MCF 10A (cell line): ENCODE data around the gene HAVCR2. TPM values are rescaled to one million over a fixed set of nuclear protein-coding genes. Genes with fewer than 3 reads are reported as not detected.

Experiments
- Bru-seq: library from RNA; stranded (reverse); fragments of 400-500 nt; gene quantifications from one replicate; lab custom pipeline; 2021; lab: Mats Ljungman, UMichigan
- BruChase-seq, 2 experiments: library from RNA; stranded (reverse); fragments of 400-500 nt; gene quantifications; one replicate each; lab custom pipeline; 2021; lab: Mats Ljungman, UMichigan
- BruUV-seq: library from RNA; stranded (reverse); fragments of 400-500 nt; replicated peaks from 2 replicates; lab custom pipeline; 2021; lab: Mats Ljungman, UMichigan
- CTCF ChIA-PET: fragments of 300-600 bp; sonication (Branson Sonifier 250); formaldehyde crosslinking; extraction: SDS; loops from one replicate; lab custom pipeline; 2021; ENCODE audit warnings: antibody characterized with exemption, inconsistent platforms; lab: Yijun Ruan, JAX
- POLR2A ChIA-PET: fragments of 300-600, 350-650 bp; sonication (Branson Sonifier 250); formaldehyde crosslinking; extraction: SDS; loops from one replicate; lab custom pipeline; 2020; ENCODE audit warnings: antibody characterized with exemption, inconsistent platforms; lab: Yijun Ruan, JAX
- DNase-seq: peaks from one replicate; pipeline ENCODE4 v3.0.0-alpha.2; 2018; ENCODE audit not compliant: unreplicated experiment
- H3K27ac Mint-ChIP-seq: one replicate; pipeline ENCODE4 v1.8.0; 2022; ENCODE audit warnings: mild to moderate bottlenecking, low read depth, mixed read lengths; ENCODE audit not compliant: unreplicated experiment
- H3K27me3 Mint-ChIP-seq: one replicate; pipeline ENCODE4 v1.8.0; 2022; ENCODE audit warnings: mixed read lengths; ENCODE audit not compliant: insufficient read depth, unreplicated experiment
- H3K36me3 Mint-ChIP-seq: one replicate; pipeline ENCODE4 v1.8.0; 2022; ENCODE audit warnings: mild to moderate bottlenecking, moderate library complexity, mixed read lengths; ENCODE audit not compliant: insufficient read depth, unreplicated experiment
- H3K4me1 Mint-ChIP-seq: one replicate; pipeline ENCODE4 v1.8.0; 2022; ENCODE audit warnings: mixed read lengths; ENCODE audit not compliant: insufficient read depth, unreplicated experiment
- H3K4me3 Mint-ChIP-seq: one replicate; pipeline ENCODE4 v1.8.0; 2022; ENCODE audit warnings: mild to moderate bottlenecking, moderate library complexity, mixed read lengths; ENCODE audit not compliant: unreplicated experiment
- H3K9me3 Mint-ChIP-seq: one replicate; pipeline ENCODE4 v1.8.0; 2022; ENCODE audit warnings: mixed read lengths; ENCODE audit not compliant: unreplicated experiment
- intact Hi-C: fragments of 100-400 bp; cut with micrococcal nuclease; formaldehyde crosslinking; loops from 2 replicates; pipeline ENCODE4 v1.14.1; 2022
- long read RNA-seq: library from polyadenylated mRNA; stranded (forward); transcript quantifications from one replicate; pipeline ENCODE4 v2.0.0, GENCODE V29; 2022
- total RNA-seq: library from RNA; stranded (reverse); gene quantifications from 2 replicates; pipeline ENCODE4 v1.2.3, GENCODE V29; 2022
- TF ChIP-seq, protein P1 (sequence below): fragments of 200-600 bp; IDR thresholded peaks from one replicate; pipeline ENCODE4 v1.8.0; 2022; ENCODE audit warnings: antibody characterized with exemption, mild to moderate bottlenecking; ENCODE audit not compliant: unreplicated experiment

HAVCR2 gene
- total RNA-seq (0.17 TPM in 1 of 2 replicates, not detected in the other), Bru-seq, nascent RNA (percentile 20 among the genes with signal in this experiment), BruChase-seq, experiment 1, labeled RNA remaining after a 6-hour chase (percentile 54 among the genes with signal in this experiment), BruChase-seq, experiment 2, labeled RNA remaining after a 2-hour chase (percentile 33 among the genes with signal in this experiment)
- long read RNA-seq: 0 reads

DNA sequence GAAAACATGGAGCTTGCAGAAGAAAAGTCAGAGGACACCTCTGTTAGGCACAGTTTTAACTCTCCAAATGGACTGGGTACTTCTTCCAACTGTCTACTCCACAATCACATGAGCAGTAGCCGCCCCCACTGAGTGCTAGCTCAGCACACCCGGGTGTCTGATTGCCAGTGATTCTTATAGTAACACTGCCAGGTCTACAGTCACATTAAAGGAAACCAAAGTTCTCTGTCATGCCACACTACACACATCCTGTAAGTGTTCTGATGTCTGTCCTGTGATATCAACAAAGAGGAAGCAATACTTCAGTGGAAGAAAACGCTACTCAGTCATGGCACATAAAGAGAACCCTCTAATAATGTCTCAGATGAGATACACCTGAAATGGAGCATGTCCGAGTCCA lies at the start of gene HAVCR2:
Gene HAVCR2, minus strand, starts transcription at position 69 of the 400 bp plus-strand sequence. Its CDS starts 61 bp downstream, at position 8.
- intact Hi-C loops: no loop called here
- Mint-ChIP-seq H3K27me3 (no peaks in the 10 kb centered on the region), H3K4me3 (no peak within 1 kb of the TSS), H3K4me1 (no peaks in the 10 kb centered on the region), H3K9me3 (no peaks in the 10 kb centered on the region), H3K36me3 (no peaks in the 10 kb centered on the region), H3K27ac (no peak within 1 kb of the TSS)
- CTCF ChIA-PET: no interaction called here
- POLR2A ChIA-PET: no interaction called here
- BruUV-seq: no TSS peak
- TF ChIP-seq, protein P1, sequence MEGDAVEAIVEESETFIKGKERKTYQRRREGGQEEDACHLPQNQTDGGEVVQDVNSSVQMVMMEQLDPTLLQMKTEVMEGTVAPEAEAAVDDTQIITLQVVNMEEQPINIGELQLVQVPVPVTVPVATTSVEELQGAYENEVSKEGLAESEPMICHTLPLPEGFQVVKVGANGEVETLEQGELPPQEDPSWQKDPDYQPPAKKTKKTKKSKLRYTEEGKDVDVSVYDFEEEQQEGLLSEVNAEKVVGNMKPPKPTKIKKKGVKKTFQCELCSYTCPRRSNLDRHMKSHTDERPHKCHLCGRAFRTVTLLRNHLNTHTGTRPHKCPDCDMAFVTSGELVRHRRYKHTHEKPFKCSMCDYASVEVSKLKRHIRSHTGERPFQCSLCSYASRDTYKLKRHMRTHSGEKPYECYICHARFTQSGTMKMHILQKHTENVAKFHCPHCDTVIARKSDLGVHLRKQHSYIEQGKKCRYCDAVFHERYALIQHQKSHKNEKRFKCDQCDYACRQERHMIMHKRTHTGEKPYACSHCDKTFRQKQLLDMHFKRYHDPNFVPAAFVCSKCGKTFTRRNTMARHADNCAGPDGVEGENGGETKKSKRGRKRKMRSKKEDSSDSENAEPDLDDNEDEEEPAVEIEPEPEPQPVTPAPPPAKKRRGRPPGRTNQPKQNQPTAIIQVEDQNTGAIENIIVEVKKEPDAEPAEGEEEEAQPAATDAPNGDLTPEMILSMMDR: no peak
- no peak for DNase-seq

DNA sequence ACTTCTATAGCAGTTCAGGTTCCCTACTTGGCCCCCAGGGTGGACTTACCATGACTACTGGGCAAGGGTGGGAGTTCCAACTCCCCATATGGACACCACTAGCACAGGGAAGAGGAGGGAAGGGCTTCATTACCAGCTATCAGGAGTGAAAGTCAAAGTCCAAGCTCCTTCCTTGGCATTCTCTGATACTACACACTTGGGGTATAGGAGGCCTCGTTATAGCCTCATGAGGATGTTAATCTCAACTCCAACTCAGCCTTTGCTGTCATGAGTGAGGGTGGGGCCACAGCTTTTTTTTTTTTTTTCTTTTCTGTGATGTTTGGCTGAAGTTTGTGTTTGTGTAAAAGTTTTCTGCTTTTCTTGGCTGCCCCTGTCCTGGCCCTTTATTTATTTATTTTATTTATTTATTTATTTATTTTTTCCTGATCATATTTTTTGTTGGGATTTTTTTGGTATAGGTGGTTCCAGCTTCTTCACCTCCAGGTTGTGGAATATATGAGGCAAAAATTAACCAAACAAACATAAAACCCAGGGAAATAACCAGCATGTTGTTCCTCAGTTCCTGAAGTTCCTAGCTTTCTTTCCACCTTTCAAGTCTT lies 48.5 kb upstream of the HAVCR2 start:
- intact Hi-C loops: no loop called here
- CTCF ChIA-PET: interaction anchor here (0.6 to 2.5 kb wide), 7 partner anchors 9 to 1526 kb away, joined by 3 to 14 read pairs (median 3); no protein-coding TSS in a partner anchor
- Mint-ChIP-seq H3K27ac (no peak overlapping the region), H3K4me3 (no peak overlapping the region), H3K9me3 (peaks cover 14% of the 10 kb centered on the region), H3K36me3 (no peaks in the 10 kb centered on the region), H3K27me3 (no peaks in the 10 kb centered on the region), H3K4me1 (no peaks in the 10 kb centered on the region)
- POLR2A ChIA-PET: interaction anchor here (0.5 to 1.0 kb wide), 2 partner anchors 14 to 1168 kb away, joined by 3 to 4 read pairs; no protein-coding TSS in a partner anchor
- TF ChIP-seq, protein P1: no peak
- BruUV-seq: no TSS peak
- no peak for DNase-seq

DNA sequence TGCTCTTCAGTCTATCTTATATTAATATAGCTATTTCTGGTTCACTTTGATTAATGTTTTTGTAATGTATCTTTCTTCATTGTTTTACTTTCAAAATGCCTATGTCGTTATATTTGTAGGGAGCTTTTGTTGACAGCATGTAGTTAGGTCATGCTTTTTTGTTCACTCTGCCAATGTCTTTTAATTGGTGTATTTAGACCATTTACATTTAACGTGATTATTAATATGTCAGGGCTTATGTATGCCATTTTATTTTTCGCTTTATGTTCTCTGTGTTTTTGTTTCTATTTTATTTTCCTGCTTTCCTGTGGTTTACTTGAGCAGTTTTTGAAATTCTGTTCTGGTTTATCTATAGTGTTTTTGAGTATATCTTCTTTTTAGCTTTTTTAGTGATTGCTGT lies 46.5 kb upstream of the HAVCR2 start:
- Mint-ChIP-seq H3K36me3 (no peaks in the 10 kb centered on the region), H3K27ac (no peak overlapping the region), H3K27me3 (no peaks in the 10 kb centered on the region), H3K4me1 (no peaks in the 10 kb centered on the region), H3K4me3 (no peak overlapping the region), H3K9me3 (peaks cover 14% of the 10 kb centered on the region)
- no TSS peak for BruUV-seq
- TF ChIP-seq, protein P1: no peak
- intact Hi-C loops: no loop called here
- no peak for DNase-seq
- ChIA-PET CTCF (interaction anchor here (0.7 to 1.1 kb wide), 4 partner anchors 34 to 1406 kb away, joined by 4 to 5 read pairs (median 4); no protein-coding TSS in a partner anchor), POLR2A (interaction anchor here (0.6 to 0.7 kb wide), 2 partner anchors 95 to 169 kb away, joined by 3 read pairs; no protein-coding TSS in a partner anchor)

DNA sequence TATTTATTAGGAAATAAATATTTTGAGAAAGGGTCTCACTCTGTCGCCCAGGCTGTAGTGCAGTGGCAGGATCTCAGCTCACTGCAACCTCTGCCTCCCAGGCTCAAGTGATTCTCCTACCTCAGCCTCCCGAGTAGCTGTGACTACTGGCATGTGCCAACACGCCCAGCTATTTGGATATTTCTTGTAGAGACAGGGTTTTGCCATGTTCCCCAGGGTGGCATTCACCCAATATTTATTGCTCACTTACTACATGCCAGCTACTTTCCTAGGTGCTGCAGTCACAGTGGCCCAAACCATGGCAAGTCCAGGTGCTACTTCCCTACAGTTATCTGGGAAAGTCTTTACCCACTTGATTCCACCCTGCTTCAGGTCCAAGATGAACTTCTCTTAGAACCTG lies 42.2 kb upstream of the HAVCR2 start:
- Mint-ChIP-seq H3K4me1 (peaks cover 6% of the 10 kb centered on the region), H3K36me3 (no peaks in the 10 kb centered on the region), H3K27ac (no peak overlapping the region), H3K9me3 (peaks cover 12% of the 10 kb centered on the region), H3K4me3 (no peak overlapping the region), H3K27me3 (no peaks in the 10 kb centered on the region)
- DNase-seq: peak; percentile 27
- TF ChIP-seq, protein P1: no peak
- CTCF ChIA-PET: interaction anchor here (0.5 to 3.7 kb wide), 9 partner anchors 13 to 1162 kb away, joined by 3 to 12 read pairs (median 3); no protein-coding TSS in a partner anchor
- POLR2A ChIA-PET: no interaction called here
- intact Hi-C loops: no loop called here
- BruUV-seq: no TSS peak
